ENCODE data around the gene LPCAT4. TPM values are rescaled to one million over a fixed set of nuclear protein-coding genes. Genes with fewer than 3 reads are reported as not detected.

LPCAT4 gene
- total and polyA plus RNA-seq, 2 donors (not counting 3 experiments of a cell fraction or from before 2014, with no cell fraction given): 49.3 to 51.3 TPM

DNA sequence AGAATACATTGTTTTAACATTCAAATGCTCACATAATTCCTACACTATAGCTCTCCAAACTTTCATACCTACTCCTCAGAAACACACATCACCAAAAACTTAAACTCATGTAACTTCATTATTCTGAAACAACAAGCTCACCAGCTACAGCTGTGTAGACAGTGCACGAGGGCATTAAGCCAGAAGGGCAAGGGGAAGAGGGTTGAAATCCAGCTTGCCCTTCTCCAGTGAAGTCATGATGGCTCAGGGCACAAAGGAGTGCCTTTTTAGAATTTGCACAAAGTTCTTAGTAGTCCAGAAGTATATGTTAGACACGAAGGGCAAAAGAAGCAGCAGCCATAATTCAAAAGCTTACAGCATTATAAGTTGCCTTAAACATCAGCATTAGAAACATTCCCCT lies 38.0 kb downstream of the LPCAT4 start:
- BruUV-seq (replicated peaks): no TSS peak
- no peak for TF ChIP-seq EZH2 (IDR thresholded peaks at IDR 0.05; ENCODE audit: borderline replicate concordance, low read depth, low read length, severe bottlenecking)
- no peak for TF ChIP-seq POLR2A (IDR thresholded peaks at IDR 0.05; ENCODE audit: low read depth, low read length)
- TF ChIP-seq FOS (IDR thresholded peaks at IDR 0.05; ENCODE audit: borderline replicate concordance, insufficient read depth, low read length): no peak
- no peak for TF ChIP-seq POLR2AphosphoS5 (IDR thresholded peaks at IDR 0.05; ENCODE audit: insufficient read depth, low read depth, low read length)
- no peak for TF ChIP-seq MYC (IDR thresholded peaks at IDR 0.05; ENCODE audit: low read depth, low read length)
- no peak for TF ChIP-seq CTCF (IDR thresholded peaks at IDR 0.05; ENCODE audit: extremely low read depth in 1 of 2, insufficient read depth in 1 of 2, low read depth in 1 of 2, low read length in 2 of 2)
- no peak for TF ChIP-seq GATA2 (IDR thresholded peaks at IDR 0.05; ENCODE audit: insufficient read depth, insufficient read length, low read depth, low read length)
- TF ChIP-seq JUN (IDR thresholded peaks at IDR 0.05; ENCODE audit: borderline replicate concordance, insufficient read depth, insufficient read length, low read depth): no peak
- TF ChIP-seq, protein P1, sequence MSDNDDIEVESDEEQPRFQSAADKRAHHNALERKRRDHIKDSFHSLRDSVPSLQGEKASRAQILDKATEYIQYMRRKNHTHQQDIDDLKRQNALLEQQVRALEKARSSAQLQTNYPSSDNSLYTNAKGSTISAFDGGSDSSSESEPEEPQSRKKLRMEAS (IDR thresholded peaks at IDR 0.05; ENCODE audit: insufficient read depth, insufficient read length): no peak
- no peaks in the 10 kb centered on the region for H3K9me1 ChIP-seq (replicated peaks; ENCODE audit: control insufficient read depth, extremely low read depth, insufficient read depth, low read length)
- no peak overlapping the region for H3K27ac ChIP-seq (ENCODE audit: insufficient read depth, low read depth, low read length)
- no peak overlapping the region for H3K4me3 ChIP-seq (replicated peaks in 1 of 3; ENCODE audit: insufficient read depth in 1 of 3, low read depth in 1 of 3, low read length in 3 of 3)
- peaks cover 1% of the 10 kb centered on the region for H3K79me2 ChIP-seq (ENCODE audit: control insufficient read depth, insufficient read depth, low read length)
- no peaks in the 10 kb centered on the region for H4K20me1 ChIP-seq (replicated peaks; ENCODE audit: control insufficient read depth, extremely low read depth, insufficient read depth, low read length)
- FAIRE-seq (no peak), DNase-seq (ENCODE audit: low read depth, low spot score) (no peak)
- no peaks in the 10 kb centered on the region for H3K27me3 ChIP-seq (ENCODE audit: control insufficient read depth in 2 of 2, insufficient read depth in 2 of 2, low read length in 2 of 2)
- H3K9ac ChIP-seq (replicated peaks; ENCODE audit: extremely low read depth, insufficient read depth, low read length): no peak overlapping the region
- peaks cover 2% of the 10 kb centered on the region for H3K4me1 ChIP-seq (ENCODE audit: control insufficient read depth, extremely low read depth, insufficient read depth, low read length)
- CTCF ChIA-PET: interaction anchor here (0.7 to 2.4 kb wide), 9 partner anchors 8 to 219 kb away, joined by 3 to 15 read pairs (median 3); partner anchors contain the start of genes NOP10 and NUTM1
- H3K9me3 ChIP-seq (replicated peaks; ENCODE audit: control insufficient read depth, insufficient read depth, low read length): no peaks in the 10 kb centered on the region
- intact Hi-C loops (cut with micrococcal nuclease): no loop called here
- H3K4me2 ChIP-seq (ENCODE audit: insufficient read depth, low read length): no peak overlapping the region
- no peak overlapping the region for H2AFZ ChIP-seq (ENCODE audit: low read depth, low read length)
- dilution Hi-C loops (cut with MboI; ENCODE audit: extremely low pct_ligation_motif_present, low sequenced_read_pairs): no loop called here
- H3K36me3 ChIP-seq (ENCODE audit: control insufficient read depth in 2 of 2, extremely low read depth in 1 of 2, insufficient read depth in 2 of 2, low read length in 2 of 2): no peaks in the 10 kb centered on the region
- POLR2A ChIA-PET: interaction anchor here (1.5 kb wide), 1 partner anchor 9 kb away, joined by 6 read pairs; the partner anchor contains the start of gene SLC12A6

Data from endothelial cell of umbilical vein (primary cell).